Epithelial cell of proximal tubule (primary cell): Measurements from ENCODE around the gene ZNF280D. TPM values are rescaled to one million over a fixed set of nuclear protein-coding genes. Genes with fewer than 3 reads are reported as not detected.
A peak's percentile ranks its signal among the peaks of the same experiment; 100 is the strongest.

Source experiments
- DNase-seq: peaks from one replicate; pipeline ENCODE4 v3.0.0-alpha.2; 2011; ENCODE audit warnings: low read depth
- H3K4me3 ChIP-seq: 2 replicates; pipeline ENCODE4 v1.5.1; 2011; ENCODE audit warnings: low read depth, mild to moderate bottlenecking, low read length
- total RNA-seq: library from RNA; depleted of rRNA; stranded (reverse); fragments of >200 nt; gene quantifications from 2 replicates; pipeline ENCODE4 v1.2.3, GENCODE V29; 2015
- TF ChIP-seq, protein P1 (sequence below): conservative IDR thresholded peaks from 2 replicates; pipeline ENCODE4 v1.5.1; 2012; ENCODE audit warnings: low read depth, mild to moderate bottlenecking, low read length

ZNF280D gene
- total RNA-seq, 1 donor from 2014 or later = 8.0 TPM

DNA sequence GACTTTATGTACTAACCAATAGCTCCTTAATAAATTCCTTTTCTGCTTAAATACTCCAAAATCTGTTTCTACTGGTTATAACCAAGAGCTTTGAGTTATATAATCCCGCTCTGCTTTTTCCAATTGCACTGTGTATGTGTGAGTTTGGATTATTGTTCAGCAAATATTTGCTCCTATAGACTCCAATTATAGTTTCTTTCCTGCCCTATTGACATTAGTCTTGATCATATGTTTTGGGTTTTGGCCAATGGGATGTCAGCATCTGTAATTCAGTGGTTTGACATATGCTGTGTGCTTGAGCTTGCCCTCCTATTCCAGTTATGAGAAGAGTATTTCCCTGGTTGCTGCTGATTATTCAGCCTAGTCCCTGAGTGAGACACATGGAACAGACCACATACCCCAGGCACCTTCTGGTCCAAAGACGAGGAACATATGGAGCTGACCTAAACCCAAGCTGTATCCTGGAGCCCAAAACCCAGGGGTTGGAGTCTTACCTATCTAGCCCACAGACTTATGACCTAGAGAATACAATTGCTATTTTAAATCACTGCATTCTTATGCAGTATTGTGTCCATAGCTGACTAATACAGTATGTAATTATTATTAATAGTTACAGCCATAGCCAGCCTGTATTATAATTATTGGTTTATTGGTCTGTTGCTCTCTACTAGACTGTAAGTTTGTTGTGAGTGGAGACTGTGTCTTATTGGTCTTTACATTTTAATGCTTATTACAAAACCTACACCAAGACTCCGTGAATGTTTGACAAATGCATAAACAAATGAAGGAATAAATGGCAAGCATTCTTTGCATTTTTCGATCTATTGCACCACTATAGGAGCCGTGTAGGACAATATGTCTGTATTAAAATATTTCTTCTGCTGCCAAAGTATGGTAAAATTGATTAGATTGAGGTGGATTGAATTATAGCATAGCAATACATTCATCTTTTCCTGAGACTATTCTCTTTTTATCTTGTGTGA, 11.7 kb upstream of the ZNF280D start:
- TF ChIP-seq, protein P1, sequence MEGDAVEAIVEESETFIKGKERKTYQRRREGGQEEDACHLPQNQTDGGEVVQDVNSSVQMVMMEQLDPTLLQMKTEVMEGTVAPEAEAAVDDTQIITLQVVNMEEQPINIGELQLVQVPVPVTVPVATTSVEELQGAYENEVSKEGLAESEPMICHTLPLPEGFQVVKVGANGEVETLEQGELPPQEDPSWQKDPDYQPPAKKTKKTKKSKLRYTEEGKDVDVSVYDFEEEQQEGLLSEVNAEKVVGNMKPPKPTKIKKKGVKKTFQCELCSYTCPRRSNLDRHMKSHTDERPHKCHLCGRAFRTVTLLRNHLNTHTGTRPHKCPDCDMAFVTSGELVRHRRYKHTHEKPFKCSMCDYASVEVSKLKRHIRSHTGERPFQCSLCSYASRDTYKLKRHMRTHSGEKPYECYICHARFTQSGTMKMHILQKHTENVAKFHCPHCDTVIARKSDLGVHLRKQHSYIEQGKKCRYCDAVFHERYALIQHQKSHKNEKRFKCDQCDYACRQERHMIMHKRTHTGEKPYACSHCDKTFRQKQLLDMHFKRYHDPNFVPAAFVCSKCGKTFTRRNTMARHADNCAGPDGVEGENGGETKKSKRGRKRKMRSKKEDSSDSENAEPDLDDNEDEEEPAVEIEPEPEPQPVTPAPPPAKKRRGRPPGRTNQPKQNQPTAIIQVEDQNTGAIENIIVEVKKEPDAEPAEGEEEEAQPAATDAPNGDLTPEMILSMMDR = no peak
- no peak for DNase-seq
- H3K4me3 ChIP-seq = no peak overlapping the region

DNA sequence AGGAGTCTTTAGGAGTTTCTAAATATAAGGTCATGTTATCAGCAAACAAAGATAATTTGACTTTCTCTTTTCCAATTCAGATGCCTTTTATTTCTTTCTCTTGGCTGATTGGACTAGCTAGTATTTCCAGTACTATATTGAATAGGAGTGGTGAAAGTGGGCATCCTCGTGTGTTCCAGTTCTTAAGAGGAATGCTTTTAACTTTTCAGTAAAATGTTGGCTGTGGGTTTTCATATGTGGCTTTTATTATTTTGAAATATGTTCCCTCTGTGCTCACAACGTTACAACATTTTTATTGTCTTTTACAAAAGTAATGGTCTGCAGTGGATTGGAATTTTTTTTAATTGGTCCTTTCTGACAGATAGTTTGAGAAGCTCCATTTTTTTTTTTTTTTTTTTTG, 8.2 kb upstream of the ZNF280D start:
- no peak for DNase-seq
- TF ChIP-seq, protein P1 = no peak

DNA sequence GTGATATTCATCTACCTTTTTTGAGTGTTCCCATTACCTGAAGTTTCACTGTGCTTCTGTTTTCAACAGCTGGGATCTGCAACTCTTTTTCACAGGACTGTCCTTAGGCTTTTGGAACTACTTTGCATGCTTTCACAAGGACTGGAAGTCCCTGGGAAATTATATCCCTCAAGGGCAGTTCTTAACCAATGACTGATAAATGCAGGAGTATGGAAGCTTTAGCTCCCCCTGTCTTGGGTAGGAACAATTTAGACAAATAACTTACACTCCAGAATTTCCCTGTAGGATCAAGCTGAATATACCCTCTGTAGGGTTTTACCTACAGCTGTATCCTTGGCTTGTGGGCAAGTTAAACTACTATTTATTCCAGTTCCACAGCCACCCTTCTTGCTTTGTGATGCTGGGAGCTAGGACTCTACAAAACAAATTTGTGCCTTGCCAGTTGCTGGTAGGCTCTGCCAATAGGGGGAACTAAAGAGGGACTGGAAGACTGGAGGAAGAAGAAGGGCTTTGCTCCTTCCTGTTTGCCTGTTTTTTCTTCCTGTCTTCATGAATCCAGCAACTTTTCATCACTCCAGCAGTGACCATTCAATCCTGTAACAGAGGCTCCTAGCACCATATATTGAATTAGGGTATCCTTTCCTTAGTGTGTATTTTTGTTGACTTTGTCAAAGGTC, 6.8 kb upstream of the ZNF280D start:
- H3K4me3 ChIP-seq = no peak overlapping the region
- no peak for DNase-seq
- TF ChIP-seq, protein P1 = peak; percentile 17

More for the DNA sequence above, 8.2 kb upstream of the ZNF280D start:
- H3K4me3 ChIP-seq = no peak overlapping the region

DNA sequence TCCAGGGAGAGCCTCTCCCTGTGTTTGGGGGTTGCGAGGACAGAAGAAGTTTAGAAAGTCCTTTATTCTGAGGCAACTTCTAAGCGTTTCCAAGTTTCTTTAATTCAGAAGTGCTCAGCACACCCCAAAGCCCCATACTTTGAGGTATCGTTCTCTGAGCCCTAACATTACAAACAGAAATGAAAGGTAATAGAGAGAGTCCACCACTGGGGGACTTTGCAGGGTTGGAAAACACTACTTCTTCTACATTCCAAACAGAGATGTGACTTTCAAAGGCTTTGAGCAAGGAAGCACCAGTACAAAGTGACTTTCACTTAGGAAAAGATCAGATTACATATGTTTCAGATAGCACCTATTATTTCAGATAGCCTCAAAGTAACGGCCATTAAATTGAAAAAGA, 6.2 kb upstream of the ZNF280D start:
- H3K4me3 ChIP-seq = no peak overlapping the region
- TF ChIP-seq, protein P1 = no peak
- no peak for DNase-seq

DNA sequence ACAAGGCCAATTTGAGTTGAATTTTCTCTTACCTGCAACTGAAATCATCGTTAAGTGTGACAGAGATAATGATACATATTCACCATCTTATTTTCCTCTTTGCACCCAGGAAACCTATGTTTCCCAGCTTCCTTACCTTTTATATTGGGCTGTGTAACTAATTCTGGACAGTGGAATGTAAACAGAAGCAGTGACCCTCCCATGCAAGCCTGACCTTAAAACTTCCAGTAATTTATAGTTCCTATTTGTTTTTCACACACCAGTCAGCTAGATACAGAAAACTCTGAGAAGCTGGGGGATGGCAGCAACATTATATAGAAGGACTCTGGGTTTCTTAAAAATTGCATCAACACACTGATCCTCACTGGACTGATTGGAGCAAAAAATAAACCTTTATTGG, 4.5 kb upstream of the ZNF280D start:
- DNase-seq = no peak
- H3K4me3 ChIP-seq = no peak overlapping the region
- TF ChIP-seq, protein P1 = no peak

DNA sequence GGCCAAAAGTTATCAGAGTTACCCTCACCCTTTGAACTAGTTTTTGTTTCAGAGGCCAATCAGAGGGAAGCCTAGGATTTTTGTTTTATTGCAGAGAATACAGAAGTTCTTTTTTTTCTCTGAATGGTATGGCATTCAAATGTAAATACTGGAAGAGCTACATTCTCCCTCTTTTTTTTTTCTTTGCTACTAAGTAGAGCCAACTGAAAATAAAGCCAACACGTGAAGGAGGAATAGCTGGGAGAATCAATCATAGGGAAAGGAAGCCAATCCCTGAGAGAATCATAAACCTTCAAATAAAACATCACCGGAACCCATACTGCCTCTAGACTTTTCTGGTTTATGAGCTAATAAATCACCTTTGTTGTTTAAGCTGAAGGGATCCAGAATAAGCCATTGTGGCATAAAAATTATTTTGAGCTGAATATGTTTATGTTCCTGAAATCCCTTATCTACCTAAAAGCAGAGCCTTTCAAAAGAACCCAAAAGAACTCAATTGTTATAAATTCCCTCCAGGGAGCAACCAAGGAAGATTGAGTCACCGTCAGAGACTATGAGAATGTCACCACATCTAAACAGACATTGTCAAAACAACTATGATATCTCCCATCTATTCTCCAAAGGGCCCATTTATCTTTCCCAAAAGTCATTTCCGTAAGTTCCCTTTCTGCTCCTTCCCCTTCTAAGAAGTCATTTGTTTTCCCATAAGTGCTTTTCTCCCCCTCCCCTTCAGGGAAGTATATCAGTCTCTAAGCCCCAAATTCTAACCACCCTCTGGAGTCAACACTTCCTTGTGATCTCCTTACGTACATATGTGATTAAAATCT, 3.8 kb upstream of the ZNF280D start:
- DNase-seq = no peak
- TF ChIP-seq, protein P1 = no peak
- H3K4me3 ChIP-seq = no peak overlapping the region
